SK-N-SH (cell line): ENCODE results near the gene DIAPH1. TPM values are rescaled to one million over a fixed set of nuclear protein-coding genes. Genes with fewer than 3 reads are reported as not detected.

Source experiments
- CTCF ChIA-PET: fragments of 300-600, 350-600 bp; formaldehyde crosslinking; extraction: SDS; loops from one replicate; lab custom pipeline; 2021; lab: Yijun Ruan, JAX
- POLR2A ChIA-PET: fragments of 350-600 bp; sonication (Branson Sonifier 250); formaldehyde crosslinking; extraction: SDS; loops from one replicate; lab custom pipeline; 2020; ENCODE audit warnings: antibody characterized with exemption, inconsistent platforms; lab: Yijun Ruan, JAX
- DNase-seq: peaks from one replicate; pipeline ENCODE4 v3.0.0; 2012
- H2AFZ ChIP-seq: fragments of 200-600 bp; sonication (generic); 2 replicates; pipeline ENCODE4 v1.8.1; 2016; ENCODE audit warnings: antibody characterized with exemption, mild to moderate bottlenecking, low read depth
- H3F3A ChIP-seq: fragments of 200-600 bp; sonication (generic); replicated peaks from 2 replicates; pipeline ENCODE3; 2016; ENCODE audit warnings: antibody characterized with exemption, mild to moderate bottlenecking; ENCODE audit not compliant: insufficient read depth
- H3K27ac ChIP-seq, 2 experiments: fragments of 200-500 bp in 1 of 2; fragments of 200-600 bp in 1 of 2; sonication (Bioruptor generic) in 1 of 2; sonication (generic), shearing (Covaris generic) in 1 of 2; 2 replicates each; pipeline versions ENCODE4 v1.5.1 to v1.6.1; 2014 to 2016; ENCODE audit warnings: low read depth in 2 of 2, inconsistent platforms in 1 of 2, low read length in 1 of 2, mild to moderate bottlenecking in 1 of 2, mixed read lengths in 1 of 2
- H3K27me3 ChIP-seq: fragments of 200-600 bp; sonication (generic), shearing (Covaris generic); 2 replicates; pipeline ENCODE4 v1.6.1; 2016; ENCODE audit warnings: mixed run types; ENCODE audit not compliant: insufficient read depth
- H3K36me3 ChIP-seq, 2 experiments: fragments of 200-500 bp in 1 of 2; fragments of 200-600 bp in 1 of 2; sonication (Bioruptor generic) in 1 of 2; sonication (generic) in 1 of 2; replicated peaks in 1 of 2; 2 replicates each; pipeline versions ENCODE3 to v1.5.1; 2014 to 2016; ENCODE audit warnings: low read length in 1 of 2, mild to moderate bottlenecking in 1 of 2; ENCODE audit not compliant: insufficient read depth in 2 of 2, control insufficient read depth in 1 of 2
- H3K4me1 ChIP-seq, 2 experiments: fragments of 200-500 bp in 1 of 2; fragments of 200-600 bp in 1 of 2; sonication (Bioruptor generic) in 1 of 2; sonication (generic), shearing (Covaris generic) in 1 of 2; 2 replicates each; pipeline versions ENCODE4 v1.5.1 to v1.6.1; 2014 to 2016; ENCODE audit warnings: low read depth in 1 of 2, low read length in 1 of 2, mixed run types in 1 of 2; ENCODE audit not compliant: insufficient read depth in 2 of 2, control insufficient read depth in 1 of 2
- H3K4me2 ChIP-seq: fragments of 200-600 bp; sonication (generic), shearing (Covaris generic); 2 replicates; pipeline ENCODE4 v1.6.1; 2017; ENCODE audit warnings: mixed run types
- H3K4me3 ChIP-seq, 2 experiments: fragments of 200-500 bp in 1 of 2; fragments of 200-600 bp in 1 of 2; sonication (Bioruptor generic) in 1 of 2; sonication (generic), shearing (Covaris generic) in 1 of 2; 2 replicates each; pipeline versions ENCODE4 v1.5.1 to v1.8.1; 2014 to 2016; ENCODE audit warnings: low read depth in 2 of 2, inconsistent platforms in 1 of 2, low read length in 1 of 2, mild to moderate bottlenecking in 1 of 2, mixed read lengths in 1 of 2, moderate library complexity in 1 of 2
- H3K79me2 ChIP-seq: fragments of 200-600 bp; sonication (generic); 2 replicates; pipeline ENCODE4 v1.8.1; 2017; ENCODE audit warnings: mild to moderate bottlenecking; ENCODE audit not compliant: insufficient read depth
- H3K9ac ChIP-seq: fragments of 200-600 bp; sonication (generic); 2 replicates; pipeline ENCODE4 v1.6.1; 2017; ENCODE audit warnings: mixed run types
- H3K9me2 ChIP-seq: fragments of 200-600 bp; sonication (generic); 2 replicates; pipeline ENCODE4 v1.6.1; 2017; ENCODE audit warnings: mixed run types
- H3K9me3 ChIP-seq: fragments of 200-600 bp; sonication (generic); 2 replicates; pipeline ENCODE4 v1.6.1; 2017; ENCODE audit warnings: mixed run types, mild to moderate bottlenecking, moderate library complexity
- H4K20me1 ChIP-seq: fragments of 200-600 bp; sonication (generic); 2 replicates; pipeline ENCODE4 v1.6.1; 2017; ENCODE audit warnings: mild to moderate bottlenecking, mixed run types; ENCODE audit not compliant: insufficient read depth
- EP300 ChIP-seq, 2 experiments: IDR thresholded peaks; 2 replicates each; pipeline versions ENCODE4 v1.4.0 to v1.6.1; 2012; ENCODE audit warnings: borderline replicate concordance in 1 of 2, low read depth in 1 of 2, low read length in 1 of 2
- GABPA ChIP-seq: IDR thresholded peaks from 2 replicates; pipeline ENCODE4 v1.4.0; 2012; ENCODE audit warnings: low read depth, mild to moderate bottlenecking
- GATA2 ChIP-seq: sonication (generic); formaldehyde crosslinking; IDR thresholded peaks from 2 replicates; pipeline ENCODE4 v1.5.0; 2020; ENCODE audit warnings: mild to moderate bottlenecking, missing genetic modification reagents
- JUND ChIP-seq: IDR thresholded peaks from 2 replicates; pipeline ENCODE4 v1.4.0; 2012
- MEF2A ChIP-seq: IDR thresholded peaks from 2 replicates; pipeline ENCODE4 v1.4.0; 2012; ENCODE audit warnings: low read depth, borderline replicate concordance
- MXI1 ChIP-seq: IDR thresholded peaks from 2 replicates; pipeline ENCODE4 v1.6.1; 2012; ENCODE audit warnings: mild to moderate bottlenecking, low read depth, low read length, improper control_type of control experiment
- SMC3 ChIP-seq: IDR thresholded peaks from 2 replicates; pipeline ENCODE4 v1.6.1; 2012; ENCODE audit warnings: low read depth, low read length, improper control_type of control experiment
- TCF12 ChIP-seq: IDR thresholded peaks from 2 replicates; pipeline ENCODE4 v1.4.0; 2012
- TEAD4 ChIP-seq: IDR thresholded peaks from 2 replicates; pipeline ENCODE4 v1.4.0; 2012; ENCODE audit warnings: mild to moderate bottlenecking, borderline replicate concordance; ENCODE audit not compliant: insufficient read depth
- WGBS: methylation state at CpG from one replicate; pipeline ENCODE4 v1.1.6; 2017; ENCODE audit warnings: low lambda C conversion rate; 5-methylcytosine and 5-hydroxymethylcytosine counted together
- polyA plus RNA-seq, 3 experiments: library from polyadenylated mRNA; depleted of rRNA; stranded (reverse); fragments of >200 nt; gene quantifications; 2 replicates each; pipeline ENCODE4 v1.2.3, GENCODE V29; 2012
- TF ChIP-seq, protein P1 (sequence below): fragments of 150-350 bp; IDR thresholded peaks from 2 replicates; pipeline ENCODE4 v1.6.1; 2017; ENCODE audit warnings: antibody characterized with exemption, low read length, low read depth, borderline replicate concordance
- TF ChIP-seq, protein P2 (sequence below): IDR thresholded peaks from 2 replicates; pipeline ENCODE4; 2012
- TF ChIP-seq, protein P3 (sequence below): IDR thresholded peaks from 2 replicates; pipeline ENCODE4 v1.4.0; 2012; ENCODE audit warnings: low read depth
- TF ChIP-seq, protein P4 (sequence below): IDR thresholded peaks from 2 replicates; pipeline ENCODE4 v1.4.0; 2012; ENCODE audit warnings: low read depth, borderline replicate concordance
- TF ChIP-seq, protein P5 (sequence below): IDR thresholded peaks from 2 replicates; pipeline ENCODE4 v1.6.1; 2012; ENCODE audit warnings: mild to moderate bottlenecking, low read depth, low read length, moderate library complexity

The DIAPH1 gene
- polyA plus RNA-seq, 1 of the 3 experiments (the other 2 are of a cell fraction): 30.4 TPM

DNA sequence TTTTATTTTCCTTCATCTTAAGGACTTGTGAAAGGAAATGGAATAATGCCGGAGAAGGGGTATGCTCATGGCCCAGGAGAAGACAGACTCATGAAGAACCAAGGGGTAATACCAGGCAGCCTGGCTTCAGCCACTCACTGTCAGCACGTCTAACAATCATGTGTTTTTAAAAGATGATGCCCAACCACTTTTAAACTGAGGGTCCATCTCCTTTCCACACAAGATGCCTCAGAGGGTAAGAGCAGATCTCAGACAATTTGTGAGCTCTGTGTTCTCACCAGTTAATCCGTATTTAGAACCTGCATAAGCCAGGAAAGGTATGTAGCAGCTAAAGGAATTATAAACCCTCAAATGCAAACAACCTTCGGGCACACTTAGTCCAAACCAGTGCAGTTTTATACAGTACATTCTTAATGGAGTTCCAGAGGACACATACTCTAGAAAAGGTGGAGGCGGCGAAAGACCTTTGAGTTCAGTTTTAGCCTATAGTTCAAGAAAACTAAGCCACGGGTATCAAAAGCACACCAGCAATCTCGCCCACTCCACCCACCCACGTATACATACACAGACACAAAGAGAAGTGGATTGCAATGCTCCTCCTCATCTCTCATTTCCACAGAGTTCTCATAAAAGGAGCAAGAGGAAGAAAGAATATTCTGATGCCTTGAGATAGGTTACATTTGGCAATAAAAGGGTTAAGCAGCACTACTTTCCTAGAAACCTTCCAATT lies 2.6 kb downstream of the DIAPH1 start:
- Histone ChIP-seq H3F3A (peaks cover 29% of the 10 kb centered on the region), H4K20me1 (no peaks in the 10 kb centered on the region; the same call in 1 of the 2 replicates), H3K36me3 (peaks cover 15 to 22% of the 10 kb centered on the region in 2 experiments), H3K4me3 (no peak overlapping the region), H3K9ac (no peak overlapping the region), H3K4me1 (peaks cover 8 to 9% of the 10 kb centered on the region in 2 experiments; a peak in 2 of 4 replicates), H3K9me2 (no peaks in the 10 kb centered on the region), H3K9me3 (no peaks in the 10 kb centered on the region), H2AFZ (no peak overlapping the region), H3K79me2 (peaks cover 73% of the 10 kb centered on the region), H3K27ac (no peak overlapping the region), H3K4me2 (no peak overlapping the region), H3K27me3 (no peaks in the 10 kb centered on the region)
- ChIA-PET POLR2A (no interaction called here), CTCF (interaction anchor here (0.6 to 14.8 kb wide), 7 partner anchors 10 to 775 kb away, joined by 3 to 280 read pairs (median 5); partner anchors contain the start of genes HDAC3, PCDHA8 and RELL2)
- 94% methylated on average over 9 of the region's 9 CpGs for WGBS
- DNase-seq: no peak
- no peak for TF ChIP-seq SMC3
- TF ChIP-seq, protein P1, sequence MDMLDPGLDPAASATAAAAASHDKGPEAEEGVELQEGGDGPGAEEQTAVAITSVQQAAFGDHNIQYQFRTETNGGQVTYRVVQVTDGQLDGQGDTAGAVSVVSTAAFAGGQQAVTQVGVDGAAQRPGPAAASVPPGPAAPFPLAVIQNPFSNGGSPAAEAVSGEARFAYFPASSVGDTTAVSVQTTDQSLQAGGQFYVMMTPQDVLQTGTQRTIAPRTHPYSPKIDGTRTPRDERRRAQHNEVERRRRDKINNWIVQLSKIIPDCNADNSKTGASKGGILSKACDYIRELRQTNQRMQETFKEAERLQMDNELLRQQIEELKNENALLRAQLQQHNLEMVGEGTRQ: no peak
- TF ChIP-seq, protein P2, sequence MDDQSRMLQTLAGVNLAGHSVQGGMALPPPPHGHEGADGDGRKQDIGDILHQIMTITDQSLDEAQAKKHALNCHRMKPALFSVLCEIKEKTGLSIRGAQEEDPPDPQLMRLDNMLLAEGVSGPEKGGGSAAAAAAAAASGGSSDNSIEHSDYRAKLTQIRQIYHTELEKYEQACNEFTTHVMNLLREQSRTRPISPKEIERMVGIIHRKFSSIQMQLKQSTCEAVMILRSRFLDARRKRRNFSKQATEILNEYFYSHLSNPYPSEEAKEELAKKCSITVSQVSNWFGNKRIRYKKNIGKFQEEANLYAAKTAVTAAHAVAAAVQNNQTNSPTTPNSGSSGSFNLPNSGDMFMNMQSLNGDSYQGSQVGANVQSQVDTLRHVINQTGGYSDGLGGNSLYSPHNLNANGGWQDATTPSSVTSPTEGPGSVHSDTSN: no peak
- TF ChIP-seq, protein P3, sequence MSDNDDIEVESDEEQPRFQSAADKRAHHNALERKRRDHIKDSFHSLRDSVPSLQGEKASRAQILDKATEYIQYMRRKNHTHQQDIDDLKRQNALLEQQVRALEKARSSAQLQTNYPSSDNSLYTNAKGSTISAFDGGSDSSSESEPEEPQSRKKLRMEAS: no peak
- TF ChIP-seq TCF12: no peak

DNA sequence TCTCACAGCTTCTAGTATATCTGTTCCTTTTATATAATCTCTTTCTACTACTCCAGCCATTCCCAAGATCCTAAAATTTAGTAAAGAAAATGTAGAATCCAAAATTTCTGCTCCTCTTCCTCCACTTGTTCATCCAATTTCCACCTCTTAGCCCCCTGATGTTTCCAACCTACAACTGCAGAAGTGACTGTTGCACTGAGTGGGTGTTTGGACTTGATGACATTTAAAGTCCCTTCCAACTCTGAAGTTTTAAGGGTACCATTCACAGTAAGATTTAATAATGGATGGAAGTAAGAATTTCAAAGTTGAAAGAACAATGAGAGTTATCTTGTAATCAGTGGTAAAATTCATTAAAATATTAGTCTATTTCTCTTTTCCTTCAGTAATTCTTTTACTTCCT lies 5.5 kb downstream of the DIAPH1 start:
- H3K9ac ChIP-seq: no peak overlapping the region
- TF ChIP-seq MXI1 (no peak), EP300 (IDR thresholded peaks at IDR 0.05; ENCODE audit: borderline replicate concordance in 1 of 2, low read depth in 1 of 2, low read length in 1 of 2) (no peak), JUND (no peak), TEAD4 (no peak), GATA2 (CRISPR knock-in tag) (no peak), GABPA (no peak), SMC3 (no peak), MEF2A (no peak)
- TF ChIP-seq, protein P4, sequence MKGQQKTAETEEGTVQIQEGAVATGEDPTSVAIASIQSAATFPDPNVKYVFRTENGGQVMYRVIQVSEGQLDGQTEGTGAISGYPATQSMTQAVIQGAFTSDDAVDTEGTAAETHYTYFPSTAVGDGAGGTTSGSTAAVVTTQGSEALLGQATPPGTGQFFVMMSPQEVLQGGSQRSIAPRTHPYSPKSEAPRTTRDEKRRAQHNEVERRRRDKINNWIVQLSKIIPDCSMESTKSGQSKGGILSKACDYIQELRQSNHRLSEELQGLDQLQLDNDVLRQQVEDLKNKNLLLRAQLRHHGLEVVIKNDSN: no peak
- TF ChIP-seq, protein P5, sequence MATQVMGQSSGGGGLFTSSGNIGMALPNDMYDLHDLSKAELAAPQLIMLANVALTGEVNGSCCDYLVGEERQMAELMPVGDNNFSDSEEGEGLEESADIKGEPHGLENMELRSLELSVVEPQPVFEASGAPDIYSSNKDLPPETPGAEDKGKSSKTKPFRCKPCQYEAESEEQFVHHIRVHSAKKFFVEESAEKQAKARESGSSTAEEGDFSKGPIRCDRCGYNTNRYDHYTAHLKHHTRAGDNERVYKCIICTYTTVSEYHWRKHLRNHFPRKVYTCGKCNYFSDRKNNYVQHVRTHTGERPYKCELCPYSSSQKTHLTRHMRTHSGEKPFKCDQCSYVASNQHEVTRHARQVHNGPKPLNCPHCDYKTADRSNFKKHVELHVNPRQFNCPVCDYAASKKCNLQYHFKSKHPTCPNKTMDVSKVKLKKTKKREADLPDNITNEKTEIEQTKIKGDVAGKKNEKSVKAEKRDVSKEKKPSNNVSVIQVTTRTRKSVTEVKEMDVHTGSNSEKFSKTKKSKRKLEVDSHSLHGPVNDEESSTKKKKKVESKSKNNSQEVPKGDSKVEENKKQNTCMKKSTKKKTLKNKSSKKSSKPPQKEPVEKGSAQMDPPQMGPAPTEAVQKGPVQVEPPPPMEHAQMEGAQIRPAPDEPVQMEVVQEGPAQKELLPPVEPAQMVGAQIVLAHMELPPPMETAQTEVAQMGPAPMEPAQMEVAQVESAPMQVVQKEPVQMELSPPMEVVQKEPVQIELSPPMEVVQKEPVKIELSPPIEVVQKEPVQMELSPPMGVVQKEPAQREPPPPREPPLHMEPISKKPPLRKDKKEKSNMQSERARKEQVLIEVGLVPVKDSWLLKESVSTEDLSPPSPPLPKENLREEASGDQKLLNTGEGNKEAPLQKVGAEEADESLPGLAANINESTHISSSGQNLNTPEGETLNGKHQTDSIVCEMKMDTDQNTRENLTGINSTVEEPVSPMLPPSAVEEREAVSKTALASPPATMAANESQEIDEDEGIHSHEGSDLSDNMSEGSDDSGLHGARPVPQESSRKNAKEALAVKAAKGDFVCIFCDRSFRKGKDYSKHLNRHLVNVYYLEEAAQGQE: no peak
- TF ChIP-seq, all 33 proteins: peak for 0
- no peak overlapping the region for H2AFZ ChIP-seq
- ChIA-PET POLR2A (no interaction called here), CTCF (interaction anchor here (14.8 kb wide), 1 partner anchor 22 kb away, joined by 280 read pairs; no protein-coding TSS in a partner anchor)
- no peaks in the 10 kb centered on the region; the same call in 1 of the 2 replicates for H4K20me1 ChIP-seq
- H3K27me3 ChIP-seq: no peaks in the 10 kb centered on the region
- peaks cover 9% of the 10 kb centered on the region for H3F3A ChIP-seq
- H3K4me1 ChIP-seq: peaks cover 8 to 9% of the 10 kb centered on the region in 2 experiments; a peak in 2 of 4 replicates
- H3K9me3 ChIP-seq: no peaks in the 10 kb centered on the region
- H3K36me3 ChIP-seq: peaks cover 8 to 11% of the 10 kb centered on the region in 2 experiments
- no peak overlapping the region for H3K4me2 ChIP-seq
- H3K27ac ChIP-seq: no peak overlapping the region
- no peak for DNase-seq
- H3K79me2 ChIP-seq: peaks cover 99% of the 10 kb centered on the region
- no peak overlapping the region for H3K4me3 ChIP-seq
- H3K9me2 ChIP-seq: no peaks in the 10 kb centered on the region
